Fibroblast of peridontal ligament (primary cell): ENCODE results near the gene TMEM208.

Experiments used
- DNase-seq: peaks from one replicate; pipeline ENCODE4 v3.0.0-alpha.2; 2010; ENCODE audit errors: extremely low read depth

The TMEM208 gene

DNA sequence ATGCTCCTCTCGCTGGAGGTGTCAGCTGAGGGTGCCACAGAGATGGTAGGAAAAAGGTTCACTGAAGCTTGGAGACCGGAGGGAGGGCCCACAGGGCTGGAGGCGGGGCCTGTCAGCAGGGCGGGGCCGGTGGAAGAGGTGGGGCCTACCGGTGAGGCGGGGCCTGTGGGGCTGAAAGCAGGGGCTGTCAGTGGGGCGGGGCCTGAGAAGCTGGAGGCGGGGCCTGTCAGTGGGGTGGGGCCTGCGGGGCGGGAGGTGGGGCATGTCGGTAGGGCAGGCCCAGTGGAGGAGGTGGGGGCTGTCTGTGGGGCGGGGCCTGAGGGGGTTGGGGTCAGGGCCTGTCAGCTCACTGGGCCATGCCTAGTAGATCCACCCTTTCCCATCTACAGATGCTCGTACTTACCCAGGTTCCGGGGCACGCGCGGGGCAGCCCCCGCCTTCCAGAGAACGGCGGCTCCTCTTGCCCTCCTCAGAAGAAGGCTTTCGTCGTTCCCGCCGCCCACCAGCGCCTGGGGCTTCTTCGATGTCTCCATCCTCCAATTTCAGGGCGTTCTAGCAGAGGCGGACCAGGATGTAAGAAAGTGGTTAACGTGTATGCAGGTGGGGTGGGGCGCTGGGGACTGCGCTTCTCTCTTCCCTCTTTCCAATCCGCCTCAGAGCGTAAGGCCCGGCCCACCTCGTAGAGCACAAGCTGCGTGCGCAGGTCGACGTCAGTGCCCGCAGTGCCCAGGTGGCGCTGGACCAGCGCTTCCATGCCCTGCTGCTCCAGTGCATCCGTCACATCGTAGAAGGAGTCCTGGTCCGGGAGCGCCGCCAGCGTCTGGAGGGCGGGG lies 9.8 kb downstream of the TMEM208 start:
- no peak for DNase-seq

DNA sequence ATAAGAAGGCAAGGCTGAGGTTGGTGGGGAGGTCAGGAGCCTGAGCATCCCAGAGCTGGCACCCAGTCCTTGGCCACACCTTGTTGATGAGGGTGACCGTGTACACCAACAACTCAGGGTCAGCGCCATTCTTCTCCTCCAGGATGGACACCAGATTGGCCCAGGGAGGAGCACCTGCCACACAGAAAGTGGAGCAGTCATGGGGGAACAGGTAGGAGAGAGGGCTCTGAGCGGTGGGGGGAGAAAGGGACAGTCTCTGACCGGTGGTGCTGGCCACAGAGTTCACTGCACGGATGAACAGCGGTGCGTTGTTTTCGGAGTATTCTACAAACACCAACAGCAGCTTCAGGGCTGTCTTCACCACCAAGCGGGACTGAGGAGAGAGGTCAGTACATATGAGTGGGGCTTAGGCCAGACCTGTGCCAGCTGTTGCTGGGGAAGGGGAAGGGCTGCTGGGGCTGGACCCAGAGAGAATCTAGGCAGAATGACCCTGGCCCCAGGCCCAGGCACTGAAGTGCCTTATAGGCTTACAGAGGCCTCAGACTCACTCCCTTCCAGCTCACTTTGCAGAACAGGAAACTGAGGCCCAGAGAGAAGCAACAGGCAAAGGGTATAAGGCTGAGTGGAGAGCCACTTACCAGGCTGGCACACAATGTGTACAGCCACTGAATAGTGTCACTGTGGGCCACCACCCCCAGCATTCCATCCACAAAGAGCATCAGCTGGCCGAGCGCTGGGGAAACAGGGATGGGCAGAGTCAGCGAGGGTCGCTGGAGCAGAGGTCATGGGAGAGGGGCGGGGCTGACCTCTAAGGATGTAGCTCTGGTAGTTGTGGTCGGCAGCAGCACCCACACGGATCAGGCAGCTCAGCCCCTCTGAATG lies 10.7 kb downstream of the TMEM208 start:
- no peak for DNase-seq

- DNase-seq: no peak
Measured at GRCh38 chr16:67238278-67238575, 11.3 kb downstream of the TMEM208 start.

GRCh38 chr16:67238806-67239470 lies 12.0 kb downstream of the TMEM208 start:
- DNase-seq: no peak

DNA sequence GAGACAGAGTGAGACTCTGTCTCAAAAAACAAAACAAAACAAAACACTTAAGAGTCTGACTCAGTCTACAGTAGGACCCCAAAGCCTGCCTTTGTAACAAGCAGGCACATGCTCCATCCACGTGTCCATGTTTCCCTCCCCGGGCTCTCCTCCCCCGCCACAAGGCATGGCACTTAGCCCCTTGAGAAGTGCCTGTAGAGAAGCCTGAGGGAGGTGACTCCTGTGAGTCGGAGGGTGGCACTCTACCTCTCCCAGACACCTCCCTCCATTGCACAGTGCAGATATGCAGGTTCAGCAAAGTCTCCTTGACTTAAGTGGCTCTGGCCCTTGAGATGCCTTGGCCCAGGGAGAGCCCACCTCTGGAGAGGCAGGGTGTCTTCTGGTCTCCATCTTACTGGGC lies 13.6 kb downstream of the TMEM208 start:
- no peak for DNase-seq

DNA sequence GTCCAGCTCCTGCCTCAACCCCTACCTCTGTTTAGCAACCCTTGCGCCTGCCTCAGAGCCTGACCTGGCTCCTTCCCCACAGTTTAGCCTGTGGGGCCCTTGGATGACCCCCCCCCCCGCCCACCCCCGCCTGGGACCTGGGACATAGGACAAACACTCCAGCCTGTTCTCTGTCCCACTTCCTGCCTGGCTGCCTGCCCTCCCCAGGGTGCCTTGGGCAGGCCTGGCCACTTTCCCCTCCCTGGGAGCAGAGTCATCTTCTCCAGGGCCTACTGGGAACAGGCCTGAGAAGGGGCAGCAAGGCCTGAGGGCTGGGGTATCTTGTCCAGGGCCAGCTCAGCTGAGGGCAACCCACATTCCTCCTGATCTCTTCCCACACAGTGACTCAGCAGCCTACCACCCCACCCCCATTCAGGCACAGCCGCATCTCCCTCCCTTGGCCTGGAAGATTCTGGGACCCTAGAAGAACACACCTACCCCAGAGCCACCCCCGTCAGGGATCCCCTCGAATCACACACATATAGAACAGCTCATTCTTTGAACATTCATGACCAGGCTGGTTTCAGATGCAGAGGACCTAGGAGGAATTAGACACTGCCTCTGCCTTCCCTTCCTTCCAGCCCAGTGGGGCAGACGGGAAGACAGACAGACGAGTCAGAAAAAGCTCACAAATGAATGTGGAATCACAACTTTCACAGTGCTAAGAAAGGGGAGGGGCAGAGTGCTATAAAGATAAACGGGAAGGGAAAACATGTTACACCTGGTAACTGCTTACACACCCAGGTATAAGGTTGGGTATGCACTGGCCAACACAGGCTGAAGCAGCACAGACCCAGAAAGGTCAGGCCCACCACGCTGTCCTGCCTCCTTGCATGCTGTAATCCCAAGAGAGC lies 14.3 kb downstream of the TMEM208 start:
- peak; percentile 74 for DNase-seq

- no peak for DNase-seq
Measured at GRCh38 chr16:67242138-67242730, 15.3 kb downstream of the TMEM208 start.

DNA sequence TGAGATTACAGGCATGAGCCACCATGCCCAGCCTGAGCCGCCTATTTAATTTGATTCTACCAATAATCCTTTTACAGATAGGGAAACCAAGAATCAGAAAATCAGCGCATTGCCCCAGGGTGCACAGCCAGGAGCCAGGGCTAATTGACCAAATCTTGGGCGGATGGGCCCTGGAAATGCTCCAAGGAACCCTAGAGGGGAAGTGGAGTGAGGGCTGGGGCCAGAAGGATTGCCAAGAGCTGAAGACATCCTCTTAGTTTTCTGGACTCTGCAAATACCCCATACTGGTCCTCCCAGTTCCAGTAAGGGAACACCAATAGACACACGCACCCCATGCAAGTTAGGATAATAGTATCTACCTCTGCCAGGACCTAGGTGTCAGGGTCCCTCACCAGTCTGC lies 16.6 kb downstream of the TMEM208 start:
- no peak for DNase-seq

GRCh38 chr16:67244387-67245185 lies 17.7 kb downstream of the TMEM208 start:
- peak; percentile 83 for DNase-seq

DNA sequence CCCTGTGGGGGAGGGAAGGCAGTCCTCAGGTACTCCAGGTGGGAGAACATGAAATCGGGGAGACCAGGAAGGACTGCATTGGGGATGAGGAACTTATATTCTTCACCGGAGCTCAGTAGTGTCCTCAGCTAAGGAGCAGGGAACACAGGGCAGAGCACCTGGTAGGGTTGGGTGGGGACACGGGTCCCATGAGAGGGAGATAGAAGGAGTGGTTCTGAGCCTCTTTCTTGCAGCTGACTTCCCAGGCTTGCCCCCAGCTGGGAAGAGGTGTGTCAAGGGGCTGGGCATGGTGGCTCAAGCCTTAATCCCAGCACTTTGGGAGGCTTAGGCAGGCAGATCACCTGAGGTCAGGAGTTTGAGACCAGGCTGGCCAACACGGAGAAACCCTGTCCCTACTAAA lies 18.3 kb downstream of the TMEM208 start:
- DNase-seq: no peak

- no peak for DNase-seq
Measured at GRCh38 chr16:67245674-67246080, 18.7 kb downstream of the TMEM208 start.

- peak; percentile 84 for DNase-seq
Measured at GRCh38 chr16:67246081-67246755, 19.3 kb downstream of the TMEM208 start.

DNA sequence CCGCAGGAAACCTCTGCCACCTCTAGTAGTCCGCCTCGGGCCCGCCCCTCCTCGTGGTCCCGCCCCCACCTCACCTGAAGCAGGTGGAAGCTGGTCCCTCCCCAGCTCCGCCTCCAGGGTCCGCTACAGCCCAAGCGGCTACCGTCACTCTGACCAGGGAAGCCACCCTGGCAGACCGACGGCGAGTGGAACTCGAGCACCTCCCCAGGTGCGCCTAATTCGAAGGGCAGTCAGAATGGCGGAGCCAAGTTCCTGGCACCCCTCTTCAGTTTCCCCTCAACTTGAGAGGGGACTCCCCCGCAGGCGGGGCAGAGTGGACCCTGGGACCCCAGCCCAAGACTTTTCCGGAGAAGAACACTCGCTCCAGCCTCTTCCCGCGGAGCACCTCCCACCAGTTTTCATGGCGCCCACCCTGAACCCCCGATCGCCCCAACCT lies 19.8 kb downstream of the TMEM208 start:
- no peak for DNase-seq

DNA sequence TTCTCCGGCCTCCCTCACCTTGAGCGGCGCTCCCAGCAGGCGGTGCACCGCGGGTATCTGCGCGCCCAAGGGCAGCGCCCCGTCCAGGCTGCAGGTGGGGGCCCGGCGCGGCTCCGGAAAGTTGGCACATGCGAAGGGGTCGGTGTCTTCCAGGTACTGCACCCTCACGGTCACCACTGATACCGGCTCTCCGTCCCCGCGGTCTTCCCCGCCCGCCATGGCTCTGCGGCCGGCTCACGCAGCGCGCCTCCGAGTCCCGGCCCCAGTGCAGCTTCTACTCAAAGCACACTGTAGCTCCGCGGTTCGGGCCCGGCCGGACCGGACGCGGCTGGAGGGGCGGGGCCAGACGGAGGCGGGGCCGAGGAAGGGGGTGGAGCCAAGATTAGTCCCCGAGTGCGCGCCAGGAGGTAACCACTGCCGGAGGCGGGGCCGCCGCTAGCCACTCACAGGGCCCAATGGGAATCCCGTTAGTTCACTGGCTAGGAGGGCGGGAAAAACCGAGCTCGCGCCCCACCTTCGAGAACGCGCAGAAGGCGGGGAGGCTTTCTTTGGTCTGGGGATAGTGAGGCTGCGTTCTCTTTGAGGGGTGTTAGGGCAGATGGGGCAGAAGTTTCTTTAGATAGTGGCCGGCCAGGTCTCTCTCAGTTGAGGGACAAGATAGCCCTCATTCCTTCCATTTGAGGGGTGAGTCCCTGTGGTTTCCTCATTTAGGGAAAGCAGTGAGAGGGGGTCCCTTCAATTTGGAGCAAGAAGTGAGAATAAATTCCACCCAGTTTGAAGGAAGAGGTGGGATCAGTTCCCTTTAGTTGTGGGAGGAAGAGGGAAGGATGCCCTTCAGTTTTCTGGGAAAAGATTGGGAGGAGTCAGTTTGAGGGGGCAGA lies 20.5 kb downstream of the TMEM208 start, which contains the start of gene FHOD1:
Gene FHOD1 (minus strand): TSS at position 290 of the 881 bp plus-strand sequence. CDS start 71 bp downstream, at position 219.
- DNase-seq: peak; percentile 92

GRCh38 chr16:67248073-67248400 lies 21.1 kb downstream of the TMEM208 start:
- DNase-seq: no peak

DNA sequence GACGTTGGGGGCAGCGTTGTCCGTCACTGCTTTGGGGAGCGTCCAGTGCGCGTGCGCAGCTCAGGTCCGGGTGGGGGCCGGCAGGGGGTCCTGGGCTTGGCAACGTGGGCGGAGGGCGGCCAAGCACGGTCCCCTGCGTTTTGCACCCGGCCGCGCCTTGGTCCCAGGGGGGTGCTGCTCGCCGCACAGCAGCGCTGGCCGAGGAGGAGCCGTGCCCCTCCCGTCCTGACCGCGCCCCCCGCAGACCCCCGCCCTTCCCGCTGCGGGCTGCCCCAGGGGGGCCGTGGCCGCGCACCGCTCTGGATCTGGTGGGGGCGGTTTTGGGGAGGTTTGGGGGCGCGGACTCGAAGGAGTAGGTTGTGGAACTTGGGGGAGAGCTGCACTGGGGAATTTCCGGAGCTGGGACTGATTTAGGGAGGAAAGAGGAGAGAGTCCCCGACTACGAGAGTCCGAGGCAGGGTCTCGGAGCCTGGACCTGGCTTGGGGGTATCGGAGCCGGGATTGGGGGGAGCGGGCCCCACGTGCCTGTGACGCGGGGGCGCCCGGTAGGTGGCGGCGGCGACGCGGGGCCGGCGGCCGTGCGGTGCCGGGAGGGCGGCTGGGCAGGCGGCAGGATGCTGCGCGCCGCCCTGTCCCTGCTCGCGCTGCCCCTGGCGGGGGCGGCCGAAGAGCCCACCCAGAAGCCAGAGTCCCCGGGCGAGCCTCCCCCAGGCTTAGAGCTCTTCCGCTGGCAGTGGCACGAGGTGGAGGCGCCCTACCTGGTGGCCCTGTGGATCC lies 21.7 kb downstream of the TMEM208 start, which contains the start of gene SLC9A5:
Gene SLC9A5 (plus strand): TSS at position 579 of the 777 bp plus-strand sequence. CDS start 36 bp downstream, at position 615.
- DNase-seq: no peak

DNA sequence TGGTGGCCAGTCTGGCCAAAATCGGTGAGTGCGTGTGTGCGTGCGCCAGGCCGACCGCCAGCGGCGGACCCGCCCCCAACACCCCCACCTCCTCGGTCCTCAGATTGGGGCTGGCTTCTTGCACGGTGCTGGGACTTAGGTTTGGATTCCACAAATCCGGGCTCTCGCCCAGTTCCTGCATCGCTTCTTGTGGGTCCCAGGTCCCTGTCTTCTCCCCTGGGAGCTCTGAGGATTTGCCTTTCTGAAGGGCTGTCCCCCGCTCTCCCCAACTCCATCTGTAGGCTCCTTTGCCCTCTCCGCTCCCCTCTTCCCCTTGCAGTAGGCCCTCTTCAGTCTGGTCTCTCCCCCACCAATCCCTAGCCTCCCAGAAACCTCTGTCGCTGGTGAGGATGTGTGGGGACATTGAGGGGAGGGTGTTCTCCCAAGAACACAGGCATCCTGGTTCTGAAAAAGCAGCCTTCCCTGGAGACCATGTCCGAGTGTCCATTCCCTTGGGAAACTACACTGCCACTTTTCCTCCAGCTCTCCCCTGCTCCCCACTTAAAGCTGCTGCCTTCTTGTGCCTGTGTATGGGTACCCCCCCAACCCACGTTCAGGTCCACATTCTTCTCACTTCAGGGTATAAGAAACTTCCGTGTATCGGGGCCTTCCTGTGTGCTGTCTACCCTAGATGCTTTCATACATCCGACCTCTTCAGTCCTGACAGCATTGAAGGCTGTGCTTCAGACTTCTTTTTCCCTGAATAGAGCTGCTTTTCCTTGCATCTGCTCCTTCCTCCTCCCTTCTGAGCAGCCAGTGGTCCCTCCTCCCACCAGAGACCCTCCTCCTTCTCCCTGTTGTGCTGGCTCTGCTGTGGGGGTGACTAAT lies 22.5 kb downstream of the TMEM208 start:
- no peak for DNase-seq
